Measurements from ENCODE around the gene PTPRS. TPM values are rescaled to one million over a fixed set of nuclear protein-coding genes. Genes with fewer than 3 reads are reported as not detected.

The PTPRS gene
- total RNA-seq, 1 experiment from 2014 or later = 215 TPM

GRCh38 chr19:5312058-5312457 lies 28.6 kb downstream of the PTPRS start:
- TF ChIP-seq EZH2 (IDR thresholded peaks at IDR 0.05; ENCODE audit: borderline replicate concordance, low read depth, low read length, poor library complexity, severe bottlenecking) (no peak), CTCF (conservative IDR thresholded peaks at IDR 0.05; ENCODE audit: low read depth, low read length) (no peak)
- H3K9me3 ChIP-seq (ENCODE audit: low read depth, low read length, poor library complexity, severe bottlenecking) = no peaks in the 10 kb centered on the region
- no peaks in the 10 kb centered on the region for H3K36me3 ChIP-seq (ENCODE audit: insufficient read depth, low read length, poor library complexity, severe bottlenecking)
- H3K4me3 ChIP-seq (ENCODE audit: low read depth, low read length, poor library complexity, severe bottlenecking) = no peak overlapping the region
- POLR2A ChIA-PET (ENCODE audit: low non-redundant PET) = no interaction called here
- no peaks in the 10 kb centered on the region for H3K27me3 ChIP-seq (replicated peaks; ENCODE audit: insufficient read depth, low read depth, low read length, poor library complexity)
- no TSS peak for BruUV-seq (replicated peaks)
- CTCF ChIA-PET = no interaction called here
- DNase-seq (ENCODE audit: low spot score) = no peak
- intact Hi-C loops (cut with micrococcal nuclease; ENCODE audit: unreplicated experiment) = no loop called here
- no peak overlapping the region for H3K27ac ChIP-seq (ENCODE audit: low read depth, low read length, poor library complexity, severe bottlenecking)
- H3K4me1 ChIP-seq (ENCODE audit: insufficient read depth, low read length, poor library complexity, severe bottlenecking) = peaks cover 19% of the 10 kb centered on the region

- Histone ChIP-seq H3K4me3 (ENCODE audit: low read depth, low read length, poor library complexity, severe bottlenecking) (no peak overlapping the region), H3K9me3 (ENCODE audit: low read depth, low read length, poor library complexity, severe bottlenecking) (no peaks in the 10 kb centered on the region), H3K27me3 (replicated peaks; ENCODE audit: insufficient read depth, low read depth, low read length, poor library complexity) (no peaks in the 10 kb centered on the region), H3K4me1 (ENCODE audit: insufficient read depth, low read length, poor library complexity, severe bottlenecking) (peaks cover 19% of the 10 kb centered on the region), H3K36me3 (ENCODE audit: insufficient read depth, low read length, poor library complexity, severe bottlenecking) (no peaks in the 10 kb centered on the region), H3K27ac (ENCODE audit: low read depth, low read length, poor library complexity, severe bottlenecking) (peak overlapping the region; percentile 99)
- POLR2A ChIA-PET (ENCODE audit: low non-redundant PET) = interaction anchor here (0.6 kb wide), 2 partner anchors 31 to 214 kb away, joined by 3 read pairs; partner anchors contain the start of gene PTPRS
- CTCF ChIA-PET = interaction anchor here (0.6 kb wide), 1 partner anchor 500 kb away, joined by 3 read pairs; no protein-coding TSS in a partner anchor
- BruUV-seq (replicated peaks) = no TSS peak
- no peak for DNase-seq (ENCODE audit: low spot score)
- intact Hi-C loops (cut with micrococcal nuclease; ENCODE audit: unreplicated experiment) = no loop called here
- TF ChIP-seq CTCF (conservative IDR thresholded peaks at IDR 0.05; ENCODE audit: low read depth, low read length) (no peak), EZH2 (IDR thresholded peaks at IDR 0.05; ENCODE audit: borderline replicate concordance, low read depth, low read length, poor library complexity, severe bottlenecking) (no peak)
Measured at GRCh38 chr19:5309438-5310204, 31.0 kb downstream of the PTPRS start.

- H3K27me3 ChIP-seq (replicated peaks; ENCODE audit: insufficient read depth, low read depth, low read length, poor library complexity) = no peaks in the 10 kb centered on the region
- DNase-seq (ENCODE audit: low spot score) = peak; percentile 96
- peaks cover 19% of the 10 kb centered on the region for H3K4me1 ChIP-seq (ENCODE audit: insufficient read depth, low read length, poor library complexity, severe bottlenecking)
- ChIA-PET CTCF (interaction anchor here (0.6 kb wide), 3 partner anchors 230 to 1064 kb away, joined by 3 to 9 read pairs (median 4); partner anchors contain the start of gene ALKBH7), POLR2A (ENCODE audit: low non-redundant PET) (interaction anchor here (0.6 kb wide), 3 partner anchors 32 to 595 kb away, joined by 3 to 4 read pairs (median 3); partner anchors contain the start of gene PTPRS)
- intact Hi-C loops (cut with micrococcal nuclease; ENCODE audit: unreplicated experiment) = no loop called here
- TF ChIP-seq EZH2 (IDR thresholded peaks at IDR 0.05; ENCODE audit: borderline replicate concordance, low read depth, low read length, poor library complexity, severe bottlenecking) (no peak), CTCF (conservative IDR thresholded peaks at IDR 0.05; ENCODE audit: low read depth, low read length) (no peak)
- H3K4me3 ChIP-seq (ENCODE audit: low read depth, low read length, poor library complexity, severe bottlenecking) = peak overlapping the region; percentile 18
- H3K9me3 ChIP-seq (ENCODE audit: low read depth, low read length, poor library complexity, severe bottlenecking) = no peaks in the 10 kb centered on the region
- H3K27ac ChIP-seq (ENCODE audit: low read depth, low read length, poor library complexity, severe bottlenecking) = peak overlapping the region; percentile 99
- TSS peak; percentile 100 for BruUV-seq (replicated peaks)
- no peaks in the 10 kb centered on the region for H3K36me3 ChIP-seq (ENCODE audit: insufficient read depth, low read length, poor library complexity, severe bottlenecking)
Measured at GRCh38 chr19:5308451-5309437, 31.9 kb downstream of the PTPRS start.

Data from A673 (cell line).